Erythroblast (primary cell): ENCODE results near the gene ZNF516.

Experiments used
- GATA1 ChIP-seq: IDR thresholded peaks from 2 replicates; pipeline ENCODE4 v1.6.1; 2011; ENCODE audit warnings: low read depth, mild to moderate bottlenecking, control low read depth, low read length, moderate library complexity
- POLR2A ChIP-seq: IDR thresholded peaks from 2 replicates; pipeline ENCODE4 v1.6.1; 2011; ENCODE audit warnings: mild to moderate bottlenecking, low read length

DNA sequence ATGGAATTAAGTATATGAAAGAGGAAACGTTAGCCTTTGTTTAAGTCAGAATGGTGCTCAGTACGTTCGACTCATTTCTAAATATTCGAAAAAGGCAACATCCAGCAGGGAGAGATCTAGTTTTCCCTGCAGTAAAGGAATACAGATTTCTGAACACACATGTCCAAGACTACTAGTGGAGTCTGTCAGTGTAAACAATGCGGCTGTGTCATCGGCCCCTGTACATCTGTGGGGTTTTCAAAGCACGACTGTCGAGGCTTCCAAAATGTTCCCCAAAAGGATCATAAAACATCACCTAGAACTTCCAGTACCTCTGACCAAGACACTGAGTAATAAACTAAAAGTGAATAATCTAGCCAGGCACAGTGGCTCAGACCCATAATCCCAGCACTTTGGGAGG lies 112.8 kb downstream of the ZNF516 start:
- TF ChIP-seq POLR2A: no peak
- TF ChIP-seq GATA1: no peak
